SK-N-MC (cell line): ENCODE data around the gene APPL1.

ENCODE experiments used
- DNase-seq: peaks from one replicate; pipeline ENCODE4 v3.0.0-alpha.2; 2011; ENCODE audit warnings: low read depth, low spot score
- H3K27ac ChIP-seq: fragments of 200-600 bp; sonication (generic); 2 replicates; pipeline ENCODE4 v1.5.1; 2016; ENCODE audit warnings: mixed run types
- H3K36me3 ChIP-seq: fragments of 200-600 bp; sonication (generic); 2 replicates; pipeline ENCODE4 v1.6.1; 2017; ENCODE audit warnings: antibody characterized with exemption, low read length, mixed read lengths; ENCODE audit not compliant: insufficient read depth
- H3K4me3 ChIP-seq: fragments of 200-600 bp; sonication (generic); 2 replicates; pipeline ENCODE4 v1.5.1; 2016
- H3K9ac ChIP-seq: fragments of 200-600 bp; sonication (generic); 2 replicates; pipeline ENCODE4 v1.8.0; 2017; ENCODE audit warnings: mixed run types, mixed read lengths; ENCODE audit not compliant: insufficient read length
- H3K9me3 ChIP-seq: fragments of 200-600 bp; sonication (generic); 2 replicates; pipeline ENCODE4 v1.6.1; 2017; ENCODE audit warnings: low read depth, mild to moderate bottlenecking, antibody characterized with exemption, low read length, moderate library complexity, mixed read lengths
- EZH2 ChIP-seq: fragments of 200-600 bp; sonication (generic); IDR thresholded peaks from one replicate; pipeline ENCODE4 v1.6.1; 2017; ENCODE audit warnings: antibody characterized with exemption
- FOXP2 ChIP-seq: optimal IDR thresholded peaks from 2 replicates; pipeline ENCODE3; 2011; ENCODE audit warnings: mild to moderate bottlenecking, moderate library complexity; ENCODE audit not compliant: insufficient read depth; ENCODE audit errors: extremely low read length, control extremely low read depth
- POLR2AphosphoS5 ChIP-seq: IDR thresholded peaks from 2 replicates; pipeline ENCODE4 v1.6.1; 2012; ENCODE audit warnings: mild to moderate bottlenecking, low read depth, low read length, borderline replicate concordance

Gene APPL1

DNA sequence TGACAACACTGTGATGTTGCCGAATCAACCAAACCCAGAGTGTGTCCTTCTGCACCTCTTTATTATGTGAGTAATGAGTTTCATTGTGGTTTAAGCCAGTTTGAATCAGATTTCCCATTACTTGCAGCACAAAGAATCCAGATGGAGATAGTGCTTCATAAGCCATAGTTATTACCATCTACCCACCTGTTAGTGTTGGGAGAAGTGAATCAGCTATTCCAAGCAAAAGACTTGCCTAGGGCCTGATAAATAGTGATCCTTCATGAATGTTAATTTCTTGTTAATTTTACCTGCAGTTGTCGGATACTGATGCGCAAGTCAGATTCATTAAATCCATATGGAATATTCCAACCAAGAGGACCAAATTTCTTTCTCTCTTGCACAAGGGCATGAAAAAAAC lies 86.7 kb downstream of the APPL1 start:
- DNase-seq, result no peak
- Histone ChIP-seq H3K27ac (no peak overlapping the region), H3K9ac (no peak overlapping the region), H3K9me3 (no peaks in the 10 kb centered on the region), H3K36me3 (no peaks in the 10 kb centered on the region), H3K4me3 (no peak overlapping the region)
- TF ChIP-seq POLR2AphosphoS5 (no peak), FOXP2 (no peak), EZH2 (no peak)
